GM18873 (cell line): ENCODE data around the gene EIF3C.
"Not testable (repeated sequence)": the region's sequence is repeated elsewhere in the genome, so short reads cannot be mapped to it uniquely, and the experiment has no call there.

ENCODE experiments used
- ATAC-seq: cut with Tn5 transposase; IDR thresholded peaks from one replicate; pipeline ENCODE4 v1.9.1; 2021; ENCODE audit warnings: mild to moderate bottlenecking, moderate library complexity, moderate number of reproducible peaks; ENCODE audit not compliant: unreplicated experiment, low FRiP score

Gene EIF3C

GRCh38 chr16:28749997-28750465 lies 38.8 kb downstream of the EIF3C start:
- peak; percentile 82 for ATAC-seq

DNA sequence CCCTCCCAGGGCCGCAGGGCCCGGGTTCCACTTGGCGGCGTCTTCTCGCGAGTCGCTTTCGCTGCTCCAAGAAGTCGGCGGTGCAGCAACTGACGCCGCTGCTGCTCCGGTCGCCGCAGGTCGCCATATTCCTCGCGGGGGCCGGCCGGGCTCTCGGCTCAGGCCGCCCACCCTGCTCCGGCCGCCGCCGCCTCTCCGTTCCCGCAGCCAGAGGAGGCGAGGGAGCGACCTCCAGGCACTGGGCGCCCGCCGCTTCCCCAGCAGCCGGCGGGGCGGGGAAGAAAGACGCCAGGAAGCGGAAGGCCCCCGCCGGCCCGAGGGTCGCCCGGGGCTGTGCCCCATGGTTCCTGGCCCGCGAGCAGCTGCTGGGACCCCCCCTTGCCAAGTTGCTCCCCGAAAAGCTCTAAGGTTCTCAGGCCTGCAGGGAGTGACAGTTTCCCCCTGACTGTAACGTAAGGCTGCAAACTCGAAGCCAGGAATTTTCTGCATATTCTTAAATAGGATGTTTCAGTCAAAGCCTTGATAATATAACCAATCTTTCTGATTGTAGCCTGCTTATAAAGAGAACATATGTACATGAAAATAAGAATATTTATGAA lies 39.3 kb downstream of the EIF3C start:
- peak; percentile 22 for ATAC-seq

DNA sequence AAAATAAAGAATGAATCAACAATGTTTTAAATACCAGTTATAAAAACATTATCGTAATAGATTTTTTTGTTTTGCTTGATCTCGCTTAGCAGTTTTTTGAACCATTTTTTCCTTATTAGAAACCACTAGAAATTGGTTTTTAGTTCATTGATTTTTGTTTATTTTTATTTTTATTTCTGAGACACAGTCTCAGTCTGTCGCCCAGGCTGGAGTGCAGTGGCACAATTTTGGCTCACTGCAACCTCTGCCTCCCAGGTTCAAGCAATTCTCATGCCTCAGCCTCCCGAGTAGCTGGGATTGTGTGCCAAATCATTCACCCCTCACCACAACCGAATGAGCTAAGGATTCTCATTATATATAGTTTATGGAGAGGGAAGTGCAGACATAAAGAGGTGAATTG lies 40.2 kb downstream of the EIF3C start, which contains the start of gene NPIPB9:
TSS of gene NPIPB9 (plus strand) at position 301 of the 400 bp plus-strand sequence.
- ATAC-seq, result not testable (repeated sequence)

- not testable (repeated sequence) for ATAC-seq
These were observed 70.4 kb downstream of the EIF3C start for GRCh38 chr16:28781697-28782096.

GRCh38 chr16:28782357-28782756 lies 71.1 kb downstream of the EIF3C start:
- ATAC-seq, result not testable (repeated sequence)
